Activated CD4-positive, alpha-beta T cell treated with anti-CD3 and anti-CD28 coated beads for 36 hours (primary cell): ENCODE results near the gene PLA2G4A. TPM values are rescaled to one million over a fixed set of nuclear protein-coding genes. Genes with fewer than 3 reads are reported as not detected.

Experiments
- ATAC-seq: fragments of 200-7000 bp; cut with Tn5 transposase; one replicate; pipeline ENCODE4 v1.10.0; 2021; ENCODE audit warnings: mild to moderate bottlenecking, moderate library complexity
- CTCF ChIA-PET: fragments of 350-600 bp; sonication (Branson Sonifier 250); formaldehyde crosslinking; loops from one replicate; lab custom pipeline; 2021; ENCODE audit warnings: antibody characterized with exemption; lab: Charles Lee
- POLR2A ChIA-PET: fragments of 350-600 bp; sonication (Branson Sonifier 250); formaldehyde crosslinking; loops from one replicate; lab custom pipeline; 2021; ENCODE audit warnings: antibody characterized with exemption, inconsistent platforms; lab: Charles Lee
- DNase-seq: peaks from one replicate; pipeline ENCODE4 v3.0.0-alpha.2; 2020
- H3K27ac Mint-ChIP-seq: one replicate; pipeline ENCODE4 v1.8.0; 2021; ENCODE audit warnings: mixed read lengths
- H3K27me3 Mint-ChIP-seq: one replicate; pipeline ENCODE4 v1.8.0; 2021; ENCODE audit warnings: mixed read lengths
- H3K36me3 Mint-ChIP-seq: one replicate; pipeline ENCODE4 v1.8.0; 2021; ENCODE audit warnings: low read depth, mixed read lengths
- H3K4me1 Mint-ChIP-seq: one replicate; pipeline ENCODE4 v1.8.0; 2021; ENCODE audit warnings: mixed read lengths
- H3K4me3 Mint-ChIP-seq: one replicate; pipeline ENCODE4 v1.8.0; 2021; ENCODE audit warnings: mild to moderate bottlenecking, moderate library complexity, mixed read lengths
- H3K9me3 Mint-ChIP-seq: one replicate; pipeline ENCODE4 v1.8.0; 2021; ENCODE audit warnings: low read depth, mixed read lengths
- intact Hi-C, 2 experiments: fragments of 100-400 bp; cut with DNase I in 1 of 2; cut with micrococcal nuclease in 1 of 2; formaldehyde crosslinking; loops; one replicate each; pipeline versions ENCODE4 v1.14.2 to v1.15.1; 2022 to 2024; cut with DNase I, micrococcal nuclease
- total RNA-seq, 2 experiments: library from RNA; stranded (reverse); gene quantifications; one replicate each; pipeline ENCODE4 v1.2.3, GENCODE V29; 2021

The PLA2G4A gene
- total RNA-seq, 2 experiments from 2014 or later = 0.53 to 0.62 TPM

- H3K27ac Mint-ChIP-seq = no peak overlapping the region
- no peaks in the 10 kb centered on the region for H3K4me1 Mint-ChIP-seq
- DNase-seq (no peak), ATAC-seq (no peak)
- CTCF ChIA-PET = no interaction called here
- no peaks in the 10 kb centered on the region for H3K9me3 Mint-ChIP-seq
- H3K36me3 Mint-ChIP-seq = no peaks in the 10 kb centered on the region
- H3K4me3 Mint-ChIP-seq = no peak overlapping the region
- H3K27me3 Mint-ChIP-seq = peaks cover 10% of the 10 kb centered on the region
- intact Hi-C loops = no loop called here
- POLR2A ChIA-PET = interaction anchor here (0.6 kb wide), 1 partner anchor 671 kb away, joined by 4 read pairs; no protein-coding TSS in a partner anchor
These were observed 6.7 kb downstream of the PLA2G4A start for GRCh38 chr1:186835448-186835847.

GRCh38 chr1:186837806-186838205, 9.1 kb downstream of the PLA2G4A start:
- ATAC-seq (no peak), DNase-seq (no peak)
- intact Hi-C loops = no loop called here
- Mint-ChIP-seq H3K4me3 (no peak overlapping the region), H3K36me3 (no peaks in the 10 kb centered on the region), H3K9me3 (no peaks in the 10 kb centered on the region), H3K4me1 (no peaks in the 10 kb centered on the region), H3K27ac (no peak overlapping the region), H3K27me3 (peaks cover 8% of the 10 kb centered on the region)
- ChIA-PET CTCF (no interaction called here), POLR2A (no interaction called here)

- CTCF ChIA-PET = no interaction called here
- no peak for ATAC-seq
- H3K27me3 Mint-ChIP-seq = peaks cover 7% of the 10 kb centered on the region
These were observed 9.8 kb downstream of the PLA2G4A start for GRCh38 chr1:186838380-186839040.

GRCh38 chr1:186839041-186839400, 10.3 kb downstream of the PLA2G4A start:
- H3K4me3 Mint-ChIP-seq = no peak overlapping the region
- no peak overlapping the region for H3K27ac Mint-ChIP-seq
- ATAC-seq = no peak
- ChIA-PET CTCF (no interaction called here), POLR2A (no interaction called here)
- no peaks in the 10 kb centered on the region for H3K36me3 Mint-ChIP-seq
- DNase-seq = no peak
- H3K9me3 Mint-ChIP-seq = no peaks in the 10 kb centered on the region
- H3K4me1 Mint-ChIP-seq = no peaks in the 10 kb centered on the region
- intact Hi-C loops = no loop called here
- H3K27me3 Mint-ChIP-seq = peaks cover 3% of the 10 kb centered on the region

More at GRCh38 chr1:186838380-186839040, 9.8 kb downstream of the PLA2G4A start:
- Mint-ChIP-seq H3K9me3 (no peaks in the 10 kb centered on the region), H3K4me3 (no peak overlapping the region), H3K27ac (no peak overlapping the region), H3K36me3 (no peaks in the 10 kb centered on the region), H3K4me1 (no peaks in the 10 kb centered on the region)
- no peak for DNase-seq
- POLR2A ChIA-PET = no interaction called here
- intact Hi-C loops = no loop called here

- Mint-ChIP-seq H3K36me3 (no peaks in the 10 kb centered on the region), H3K27ac (no peak overlapping the region), H3K27me3 (peaks cover 3% of the 10 kb centered on the region), H3K4me1 (no peaks in the 10 kb centered on the region), H3K9me3 (no peaks in the 10 kb centered on the region), H3K4me3 (no peak overlapping the region)
- ChIA-PET POLR2A (no interaction called here), CTCF (no interaction called here)
- intact Hi-C loops = no loop called here
- ATAC-seq (no peak), DNase-seq (no peak)
These were observed 12.8 kb downstream of the PLA2G4A start for GRCh38 chr1:186841599-186841998.

- DNase-seq = no peak
- Mint-ChIP-seq H3K27ac (no peak overlapping the region), H3K36me3 (no peaks in the 10 kb centered on the region), H3K4me3 (no peak overlapping the region), H3K27me3 (peaks cover 5% of the 10 kb centered on the region), H3K4me1 (no peaks in the 10 kb centered on the region), H3K9me3 (no peaks in the 10 kb centered on the region)
- ChIA-PET CTCF (no interaction called here), POLR2A (no interaction called here)
- intact Hi-C loops = no loop called here
- ATAC-seq = no peak
These were observed 13.8 kb downstream of the PLA2G4A start for GRCh38 chr1:186842547-186842946.

GRCh38 chr1:186843226-186843625, 14.5 kb downstream of the PLA2G4A start:
- Mint-ChIP-seq H3K27me3 (peaks cover 7% of the 10 kb centered on the region), H3K4me3 (no peak overlapping the region), H3K9me3 (no peaks in the 10 kb centered on the region), H3K27ac (no peak overlapping the region), H3K4me1 (no peaks in the 10 kb centered on the region), H3K36me3 (no peaks in the 10 kb centered on the region)
- CTCF ChIA-PET = no interaction called here
- no peak for ATAC-seq
- POLR2A ChIA-PET = no interaction called here
- no peak for DNase-seq
- intact Hi-C loops = no loop called here

- DNase-seq = no peak
- H3K27ac Mint-ChIP-seq = no peak overlapping the region
- ATAC-seq = no peak
- ChIA-PET POLR2A (no interaction called here), CTCF (no interaction called here)
- intact Hi-C loops = no loop called here
- no peak overlapping the region for H3K4me3 Mint-ChIP-seq
- no peaks in the 10 kb centered on the region for H3K4me1 Mint-ChIP-seq
- H3K9me3 Mint-ChIP-seq = no peaks in the 10 kb centered on the region
- no peaks in the 10 kb centered on the region for H3K36me3 Mint-ChIP-seq
- H3K27me3 Mint-ChIP-seq = peaks cover 7% of the 10 kb centered on the region
These were observed 15.2 kb downstream of the PLA2G4A start for GRCh38 chr1:186843931-186844330.

- ATAC-seq (no peak), DNase-seq (no peak)
- intact Hi-C loops = no loop called here
- H3K27ac Mint-ChIP-seq = no peak overlapping the region
- no peaks in the 10 kb centered on the region for H3K4me1 Mint-ChIP-seq
- ChIA-PET CTCF (no interaction called here), POLR2A (no interaction called here)
- H3K27me3 Mint-ChIP-seq = peaks cover 12% of the 10 kb centered on the region
- no peaks in the 10 kb centered on the region for H3K9me3 Mint-ChIP-seq
- no peaks in the 10 kb centered on the region for H3K36me3 Mint-ChIP-seq
- H3K4me3 Mint-ChIP-seq = no peak overlapping the region
These were observed 16.9 kb downstream of the PLA2G4A start for GRCh38 chr1:186845576-186846210.

GRCh38 chr1:186848509-186849130, 19.9 kb downstream of the PLA2G4A start:
- no peak for ATAC-seq
- Mint-ChIP-seq H3K27me3 (peaks cover 9% of the 10 kb centered on the region), H3K27ac (no peak overlapping the region), H3K4me1 (no peaks in the 10 kb centered on the region), H3K4me3 (no peak overlapping the region), H3K9me3 (no peaks in the 10 kb centered on the region), H3K36me3 (no peaks in the 10 kb centered on the region)
- ChIA-PET CTCF (no interaction called here), POLR2A (no interaction called here)
- no peak for DNase-seq
- intact Hi-C loops = no loop called here

GRCh38 chr1:186849271-186849671, 20.5 kb downstream of the PLA2G4A start:
- intact Hi-C loops = no loop called here
- Mint-ChIP-seq H3K36me3 (no peaks in the 10 kb centered on the region), H3K4me1 (no peaks in the 10 kb centered on the region), H3K4me3 (no peak overlapping the region), H3K27ac (no peak overlapping the region), H3K9me3 (no peaks in the 10 kb centered on the region), H3K27me3 (peaks cover 9% of the 10 kb centered on the region)
- ChIA-PET POLR2A (no interaction called here), CTCF (no interaction called here)
- DNase-seq (no peak), ATAC-seq (no peak)

- H3K4me1 Mint-ChIP-seq = no peaks in the 10 kb centered on the region
- H3K36me3 Mint-ChIP-seq = no peaks in the 10 kb centered on the region
- CTCF ChIA-PET = no interaction called here
- POLR2A ChIA-PET = no interaction called here
- intact Hi-C loops = no loop called here
- DNase-seq (no peak), ATAC-seq (no peak)
- no peak overlapping the region for H3K27ac Mint-ChIP-seq
- no peaks in the 10 kb centered on the region for H3K9me3 Mint-ChIP-seq
- H3K4me3 Mint-ChIP-seq = no peak overlapping the region
- H3K27me3 Mint-ChIP-seq = peaks cover 9% of the 10 kb centered on the region
These were observed 21.1 kb downstream of the PLA2G4A start for GRCh38 chr1:186849826-186850225.
